ENCODE data around the gene LMOD3. TPM values are rescaled to one million over a fixed set of nuclear protein-coding genes. Genes with fewer than 3 reads are reported as not detected.

LMOD3 gene
- total and polyA plus RNA-seq, 2 donors (not counting 3 experiments of a cell fraction or from before 2014, with no cell fraction given), result not detected

DNA sequence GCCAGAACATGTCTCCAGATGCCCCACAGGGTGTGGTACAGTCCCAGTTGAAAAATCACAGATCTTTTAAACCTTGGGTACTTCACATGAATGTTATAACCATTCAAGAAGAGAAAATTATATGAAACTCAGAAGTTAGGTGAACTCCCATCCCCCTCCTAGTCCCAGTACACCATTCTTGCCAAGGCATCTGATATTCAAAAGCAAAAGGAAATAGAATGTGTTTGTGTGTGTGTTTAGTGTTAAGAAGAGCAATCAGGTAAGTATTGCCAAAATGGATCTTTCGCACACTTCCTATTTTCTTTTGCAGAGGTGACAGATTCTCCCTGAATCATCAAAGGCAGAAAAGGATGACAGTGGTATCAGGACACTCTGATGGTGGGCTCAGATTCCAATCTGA lies 44.1 kb upstream of the LMOD3 start:
- H3K9me3 ChIP-seq (replicated peaks; ENCODE audit: control insufficient read depth, insufficient read depth, low read length), result no peaks in the 10 kb centered on the region
- ChIA-PET POLR2A (no interaction called here), CTCF (interaction anchor here (2.0 to 9.7 kb wide), 2 partner anchors 139 to 243 kb away, joined by 7 to 230 read pairs; no protein-coding TSS in a partner anchor)
- H3K27ac ChIP-seq (ENCODE audit: insufficient read depth, low read depth, low read length), result no peak overlapping the region
- no peak for DNase-seq (ENCODE audit: low read depth, low spot score)
- no peaks in the 10 kb centered on the region for H3K4me1 ChIP-seq (ENCODE audit: control insufficient read depth, extremely low read depth, insufficient read depth, low read length)
- FAIRE-seq, result no peak
- H4K20me1 ChIP-seq (replicated peaks; ENCODE audit: control insufficient read depth, extremely low read depth, insufficient read depth, low read length), result no peaks in the 10 kb centered on the region
- no peaks in the 10 kb centered on the region for H3K79me2 ChIP-seq (ENCODE audit: control insufficient read depth, insufficient read depth, low read length)
- H3K27me3 ChIP-seq (ENCODE audit: control insufficient read depth in 2 of 2, insufficient read depth in 2 of 2, low read length in 2 of 2), result no peaks in the 10 kb centered on the region
- no peak overlapping the region for H3K4me2 ChIP-seq (ENCODE audit: insufficient read depth, low read length)
- H2AFZ ChIP-seq (ENCODE audit: low read depth, low read length), result no peak overlapping the region
- TF ChIP-seq JUN (IDR thresholded peaks at IDR 0.05; ENCODE audit: borderline replicate concordance, insufficient read depth, insufficient read length, low read depth) (no peak), MYC (IDR thresholded peaks at IDR 0.05; ENCODE audit: low read depth, low read length) (no peak), POLR2A (IDR thresholded peaks at IDR 0.05; ENCODE audit: low read depth, low read length) (no peak), POLR2AphosphoS5 (IDR thresholded peaks at IDR 0.05; ENCODE audit: insufficient read depth, low read depth, low read length) (no peak)
- TF ChIP-seq, protein P1, sequence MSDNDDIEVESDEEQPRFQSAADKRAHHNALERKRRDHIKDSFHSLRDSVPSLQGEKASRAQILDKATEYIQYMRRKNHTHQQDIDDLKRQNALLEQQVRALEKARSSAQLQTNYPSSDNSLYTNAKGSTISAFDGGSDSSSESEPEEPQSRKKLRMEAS (IDR thresholded peaks at IDR 0.05; ENCODE audit: insufficient read depth, insufficient read length), result no peak
- TF ChIP-seq, protein P2, sequence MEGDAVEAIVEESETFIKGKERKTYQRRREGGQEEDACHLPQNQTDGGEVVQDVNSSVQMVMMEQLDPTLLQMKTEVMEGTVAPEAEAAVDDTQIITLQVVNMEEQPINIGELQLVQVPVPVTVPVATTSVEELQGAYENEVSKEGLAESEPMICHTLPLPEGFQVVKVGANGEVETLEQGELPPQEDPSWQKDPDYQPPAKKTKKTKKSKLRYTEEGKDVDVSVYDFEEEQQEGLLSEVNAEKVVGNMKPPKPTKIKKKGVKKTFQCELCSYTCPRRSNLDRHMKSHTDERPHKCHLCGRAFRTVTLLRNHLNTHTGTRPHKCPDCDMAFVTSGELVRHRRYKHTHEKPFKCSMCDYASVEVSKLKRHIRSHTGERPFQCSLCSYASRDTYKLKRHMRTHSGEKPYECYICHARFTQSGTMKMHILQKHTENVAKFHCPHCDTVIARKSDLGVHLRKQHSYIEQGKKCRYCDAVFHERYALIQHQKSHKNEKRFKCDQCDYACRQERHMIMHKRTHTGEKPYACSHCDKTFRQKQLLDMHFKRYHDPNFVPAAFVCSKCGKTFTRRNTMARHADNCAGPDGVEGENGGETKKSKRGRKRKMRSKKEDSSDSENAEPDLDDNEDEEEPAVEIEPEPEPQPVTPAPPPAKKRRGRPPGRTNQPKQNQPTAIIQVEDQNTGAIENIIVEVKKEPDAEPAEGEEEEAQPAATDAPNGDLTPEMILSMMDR (IDR thresholded peaks at IDR 0.05; ENCODE audit: extremely low read depth in 1 of 2, insufficient read depth in 1 of 2, low read depth in 1 of 2, low read length in 2 of 2), result no peak
- no peak overlapping the region for H3K4me3 ChIP-seq (replicated peaks in 1 of 3; ENCODE audit: insufficient read depth in 1 of 3, low read depth in 1 of 3, low read length in 3 of 3)
- no TSS peak for BruUV-seq (replicated peaks)
- H3K9ac ChIP-seq (replicated peaks; ENCODE audit: extremely low read depth, insufficient read depth, low read length), result no peak overlapping the region
- intact Hi-C loops (cut with micrococcal nuclease) (no loop called here), dilution Hi-C loops (cut with MboI; ENCODE audit: extremely low pct_ligation_motif_present, low sequenced_read_pairs) (loop anchor here (25.0 kb wide), 1 partner anchor 246 kb away; no protein-coding TSS in a partner anchor)
- peaks cover 3 to 10% of the 10 kb centered on the region in 2 experiments for H3K36me3 ChIP-seq (ENCODE audit: control insufficient read depth in 2 of 2, extremely low read depth in 1 of 2, insufficient read depth in 2 of 2, low read length in 2 of 2)
- H3K9me1 ChIP-seq (replicated peaks; ENCODE audit: control insufficient read depth, extremely low read depth, insufficient read depth, low read length), result no peaks in the 10 kb centered on the region

Measured in endothelial cell of umbilical vein (primary cell).